ENCODE measurements around the gene CHGA. TPM values are rescaled to one million over a fixed set of nuclear protein-coding genes. Genes with fewer than 3 reads are reported as not detected.

Gene CHGA
- total RNA-seq, 1 donor from 2014 or later = 1,527 TPM

DNA sequence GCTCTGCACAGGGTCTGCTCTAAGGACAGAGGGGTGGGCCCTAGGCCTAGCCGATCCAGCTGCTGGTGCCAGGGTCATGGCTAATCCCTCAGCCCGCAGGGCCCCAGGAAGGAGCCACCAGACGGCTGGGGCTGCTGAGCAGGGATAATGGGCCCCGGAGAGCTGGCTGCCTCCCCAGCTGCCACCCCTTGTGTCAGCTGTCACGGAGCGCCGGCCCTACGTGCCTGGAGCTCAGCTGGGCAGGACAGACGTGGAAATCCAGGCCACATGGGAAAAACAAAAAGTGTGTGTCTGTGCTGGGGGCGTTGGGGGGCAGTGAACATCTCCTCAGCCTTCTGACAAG lies 36.2 kb downstream of the CHGA start:
- Mint-ChIP-seq H3K27me3 (no peaks in the 10 kb centered on the region), H3K27ac (no peak overlapping the region), H3K4me1 (ENCODE audit: unreplicated experiment) (peaks cover 18% of the 10 kb centered on the region), H3K4me3 (no peak overlapping the region), H3K36me3 (peaks cover 3% of the 10 kb centered on the region), H3K9me3 (no peaks in the 10 kb centered on the region)
- TF ChIP-seq, protein P1, sequence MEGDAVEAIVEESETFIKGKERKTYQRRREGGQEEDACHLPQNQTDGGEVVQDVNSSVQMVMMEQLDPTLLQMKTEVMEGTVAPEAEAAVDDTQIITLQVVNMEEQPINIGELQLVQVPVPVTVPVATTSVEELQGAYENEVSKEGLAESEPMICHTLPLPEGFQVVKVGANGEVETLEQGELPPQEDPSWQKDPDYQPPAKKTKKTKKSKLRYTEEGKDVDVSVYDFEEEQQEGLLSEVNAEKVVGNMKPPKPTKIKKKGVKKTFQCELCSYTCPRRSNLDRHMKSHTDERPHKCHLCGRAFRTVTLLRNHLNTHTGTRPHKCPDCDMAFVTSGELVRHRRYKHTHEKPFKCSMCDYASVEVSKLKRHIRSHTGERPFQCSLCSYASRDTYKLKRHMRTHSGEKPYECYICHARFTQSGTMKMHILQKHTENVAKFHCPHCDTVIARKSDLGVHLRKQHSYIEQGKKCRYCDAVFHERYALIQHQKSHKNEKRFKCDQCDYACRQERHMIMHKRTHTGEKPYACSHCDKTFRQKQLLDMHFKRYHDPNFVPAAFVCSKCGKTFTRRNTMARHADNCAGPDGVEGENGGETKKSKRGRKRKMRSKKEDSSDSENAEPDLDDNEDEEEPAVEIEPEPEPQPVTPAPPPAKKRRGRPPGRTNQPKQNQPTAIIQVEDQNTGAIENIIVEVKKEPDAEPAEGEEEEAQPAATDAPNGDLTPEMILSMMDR (conservative IDR thresholded peaks at IDR 0.05) = no peak
- DNase-seq (ENCODE audit: extremely low spot score, unreplicated experiment) = no peak

DNA sequence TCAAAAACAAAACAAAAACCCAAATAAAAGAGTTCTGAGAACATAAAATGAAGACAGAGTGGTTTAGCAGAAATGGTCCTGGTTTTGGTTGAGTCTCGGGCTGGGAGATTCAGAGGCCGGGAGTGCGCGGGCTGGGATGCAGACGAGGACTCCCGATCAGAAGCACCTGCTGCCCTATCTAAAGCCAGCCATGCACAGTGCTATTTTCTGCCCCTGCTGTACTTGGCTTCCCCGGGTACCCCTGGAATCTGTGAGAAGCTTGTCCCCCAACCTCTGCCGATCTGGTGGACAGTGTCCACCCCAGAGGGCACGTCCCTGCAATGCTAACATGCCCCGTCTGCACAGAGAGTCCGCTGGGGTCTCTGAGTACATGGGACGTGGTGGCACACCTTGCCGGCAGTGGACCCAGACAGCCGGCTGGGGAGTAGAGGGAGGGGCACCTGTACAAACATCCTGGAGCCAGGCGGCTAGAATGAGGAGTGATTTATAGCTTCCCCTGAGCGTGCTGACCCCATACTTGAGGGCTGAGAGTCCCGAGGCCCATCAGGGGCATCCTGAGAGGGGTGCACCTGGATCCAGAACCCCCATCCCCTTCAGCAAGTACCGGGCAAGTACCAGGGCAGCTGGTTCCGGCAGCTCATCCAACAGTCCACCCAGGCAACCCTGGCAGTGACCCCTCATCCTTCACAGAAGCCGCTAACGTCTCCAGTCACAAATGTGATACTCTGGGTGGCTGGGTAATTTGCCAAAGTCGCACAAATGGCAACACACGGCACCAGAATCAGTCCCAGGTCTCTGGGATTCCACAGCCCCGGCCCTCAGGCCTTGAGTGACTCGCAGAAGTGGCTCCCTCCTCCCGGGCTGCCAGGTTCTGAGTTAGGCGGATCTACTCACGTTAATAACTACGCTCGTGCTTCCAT lies 37.1 kb downstream of the CHGA start:
- Mint-ChIP-seq H3K27ac (no peak overlapping the region), H3K27me3 (no peaks in the 10 kb centered on the region), H3K36me3 (peaks cover 3% of the 10 kb centered on the region), H3K4me1 (ENCODE audit: unreplicated experiment) (peaks cover 19% of the 10 kb centered on the region), H3K4me3 (no peak overlapping the region), H3K9me3 (no peaks in the 10 kb centered on the region)
- TF ChIP-seq, protein P1 (conservative IDR thresholded peaks at IDR 0.05) = no peak
- DNase-seq (ENCODE audit: extremely low spot score, unreplicated experiment) = no peak

DNA sequence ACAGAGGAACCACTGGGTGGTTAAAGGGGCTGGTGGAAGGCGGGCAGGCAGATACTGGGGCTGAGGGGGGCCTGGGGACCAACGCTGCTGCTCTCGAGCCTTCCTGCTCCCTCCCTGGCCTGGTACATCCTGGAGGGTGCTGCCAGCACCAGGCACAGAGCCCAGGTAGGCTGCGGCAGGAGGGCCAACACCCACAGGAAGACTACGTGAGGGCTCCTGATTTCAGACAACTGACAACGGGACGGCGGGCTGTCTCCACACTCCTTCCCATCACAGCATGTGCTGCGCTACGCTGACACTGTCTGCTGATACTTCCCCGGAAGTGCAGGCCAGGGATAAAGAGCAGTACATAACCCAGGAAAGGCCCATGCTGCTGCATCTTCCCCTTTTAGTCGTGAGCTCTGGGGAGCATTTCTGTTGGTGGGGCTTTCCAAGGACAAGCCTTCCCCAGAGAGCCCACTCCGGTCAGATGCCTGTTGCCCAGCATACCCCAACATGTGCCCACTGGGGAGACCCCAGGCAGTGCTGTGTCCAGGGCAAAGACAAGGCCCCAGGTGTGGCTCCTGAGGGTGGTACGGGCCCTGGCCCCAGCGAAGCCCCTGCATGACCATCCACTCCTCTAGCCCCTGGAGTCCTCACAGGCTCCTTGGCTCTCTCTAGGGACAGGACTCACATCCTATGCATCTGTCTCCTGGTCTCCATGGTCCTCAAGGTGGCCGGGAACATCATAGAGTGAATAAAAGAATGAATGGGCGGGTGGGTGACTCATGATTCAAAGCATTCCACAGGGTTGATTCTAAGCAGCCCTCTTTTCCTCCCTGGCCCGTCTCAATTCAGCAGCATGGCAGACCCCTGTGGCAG lies 38.0 kb downstream of the CHGA start:
- Mint-ChIP-seq H3K4me1 (ENCODE audit: unreplicated experiment) (peaks cover 19% of the 10 kb centered on the region), H3K27me3 (no peaks in the 10 kb centered on the region), H3K4me3 (no peak overlapping the region), H3K36me3 (peaks cover 3% of the 10 kb centered on the region), H3K27ac (no peak overlapping the region), H3K9me3 (no peaks in the 10 kb centered on the region)
- TF ChIP-seq, protein P1 (conservative IDR thresholded peaks at IDR 0.05) = no peak
- DNase-seq (ENCODE audit: extremely low spot score, unreplicated experiment) = no peak

DNA sequence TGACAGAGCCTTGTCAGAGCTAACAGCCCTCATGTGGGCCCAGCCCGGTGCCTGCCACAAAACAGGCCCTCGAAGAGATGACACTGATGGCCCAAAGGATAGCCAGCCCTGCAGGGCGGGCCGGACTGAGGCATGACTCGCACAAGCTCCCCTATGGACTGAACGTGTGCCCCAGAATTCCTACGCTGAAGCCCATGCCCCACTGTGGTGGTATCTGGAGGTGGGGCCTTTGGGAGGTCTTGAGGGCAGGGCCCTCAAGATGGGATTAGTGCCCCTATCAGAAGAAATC lies 38.6 kb downstream of the CHGA start:
- no peaks in the 10 kb centered on the region for H3K9me3 Mint-ChIP-seq
- TF ChIP-seq, protein P1 (conservative IDR thresholded peaks at IDR 0.05) = no peak
- H3K4me3 Mint-ChIP-seq = no peak overlapping the region
- H3K27ac Mint-ChIP-seq = no peak overlapping the region
- DNase-seq (ENCODE audit: extremely low spot score, unreplicated experiment) = no peak
- no peaks in the 10 kb centered on the region for H3K36me3 Mint-ChIP-seq
- peaks cover 19% of the 10 kb centered on the region for H3K4me1 Mint-ChIP-seq (ENCODE audit: unreplicated experiment)
- no peaks in the 10 kb centered on the region for H3K27me3 Mint-ChIP-seq

DNA sequence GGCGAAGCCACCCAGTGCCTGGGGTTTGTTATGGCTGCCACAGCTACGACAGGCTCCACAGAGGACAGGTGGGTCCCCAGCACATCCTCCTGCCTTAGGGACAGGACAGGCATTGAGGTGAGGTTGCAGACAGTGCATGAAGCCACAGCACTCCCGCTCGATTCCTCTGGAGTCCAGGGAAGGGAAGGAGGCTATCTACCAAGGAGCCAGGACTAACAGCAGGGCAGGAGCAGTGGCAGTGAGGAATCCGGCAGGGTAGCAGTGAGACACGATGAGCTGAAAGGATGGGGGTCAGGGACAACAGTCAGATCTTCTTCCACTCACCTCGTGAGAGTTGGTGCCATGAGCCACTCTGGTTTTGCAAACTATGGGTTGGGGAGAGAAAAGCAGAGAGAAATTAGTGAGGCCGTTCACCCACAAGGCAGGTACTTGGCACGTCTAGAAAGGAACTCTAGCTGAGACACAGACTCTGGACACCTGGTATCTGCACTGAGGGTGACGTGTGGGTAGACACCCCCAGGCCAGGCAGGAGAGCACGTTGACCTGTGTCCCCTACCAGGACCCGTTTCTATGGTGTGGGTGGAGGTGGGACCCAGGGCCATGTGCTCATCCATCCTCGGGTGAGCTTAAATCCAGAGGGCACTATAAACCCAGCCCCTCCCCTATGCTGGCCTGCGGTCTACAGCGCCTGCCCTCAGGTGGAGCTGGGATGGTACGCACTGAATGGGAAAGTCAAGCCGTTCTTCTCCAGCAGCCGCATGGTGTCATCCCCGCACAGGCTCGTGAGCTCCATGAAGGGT lies 39.3 kb downstream of the CHGA start:
- Mint-ChIP-seq H3K4me3 (no peak overlapping the region), H3K27ac (no peak overlapping the region), H3K27me3 (no peaks in the 10 kb centered on the region), H3K9me3 (no peaks in the 10 kb centered on the region), H3K4me1 (ENCODE audit: unreplicated experiment) (peaks cover 19% of the 10 kb centered on the region), H3K36me3 (no peaks in the 10 kb centered on the region)
- TF ChIP-seq, protein P1 (conservative IDR thresholded peaks at IDR 0.05) = no peak
- no peak for DNase-seq (ENCODE audit: extremely low spot score, unreplicated experiment)
